ENCODE results near the gene CUL4A. TPM values are rescaled to one million over a fixed set of nuclear protein-coding genes. Genes with fewer than 3 reads are reported as not detected.

The CUL4A gene
- polyA plus RNA-seq, 1 experiment: 75.4 TPM

- ChIA-PET POLR2A (no interaction called here), CTCF (no interaction called here)
- Histone ChIP-seq H3K4me3 (ENCODE audit: low read depth, low read length) (no peak overlapping the region), H3K27ac (ENCODE audit: low read depth, low read length) (no peak overlapping the region), H3K27me3 (ENCODE audit: control insufficient read depth, insufficient read depth, low read length) (no peaks in the 10 kb centered on the region), H3K9me3 (ENCODE audit: control insufficient read depth, insufficient read depth, low read length) (peaks cover 6% of the 10 kb centered on the region)
- no peak for DNase-seq (ENCODE audit: low read depth, low spot score)
- no peak for TF ChIP-seq CTCF (IDR thresholded peaks at IDR 0.05; ENCODE audit: low read depth, low read length)
These were observed 25.8 kb upstream of the CUL4A start for GRCh38 chr13:113183450-113184129.

- no peak overlapping the region for H3K4me3 ChIP-seq (ENCODE audit: low read depth, low read length)
- TF ChIP-seq CTCF (IDR thresholded peaks at IDR 0.05; ENCODE audit: low read depth, low read length): no peak
- no peak overlapping the region for H3K27ac ChIP-seq (ENCODE audit: low read depth, low read length)
- H3K27me3 ChIP-seq (ENCODE audit: control insufficient read depth, insufficient read depth, low read length): no peaks in the 10 kb centered on the region
- ChIA-PET CTCF (interaction anchor here (0.6 kb wide), 1 partner anchor 108 kb away, joined by 3 read pairs; no protein-coding TSS in a partner anchor), POLR2A (no interaction called here)
- H3K9me3 ChIP-seq (ENCODE audit: control insufficient read depth, insufficient read depth, low read length): peaks cover 10% of the 10 kb centered on the region
- DNase-seq (ENCODE audit: low read depth, low spot score): no peak
These were observed 24.6 kb upstream of the CUL4A start for GRCh38 chr13:113184568-113185440.

- no peak overlapping the region for H3K4me3 ChIP-seq (ENCODE audit: low read depth, low read length)
- no peak for TF ChIP-seq CTCF (IDR thresholded peaks at IDR 0.05; ENCODE audit: low read depth, low read length)
- no peak for DNase-seq (ENCODE audit: low read depth, low spot score)
- CTCF ChIA-PET: interaction anchor here (0.8 kb wide), 1 partner anchor 8 kb away, joined by 3 read pairs; no protein-coding TSS in a partner anchor
- H3K27me3 ChIP-seq (ENCODE audit: control insufficient read depth, insufficient read depth, low read length): no peaks in the 10 kb centered on the region
- POLR2A ChIA-PET: interaction anchor here (0.5 to 2.3 kb wide), 3 partner anchors 8 to 479 kb away, joined by 6 to 19 read pairs (median 9); partner anchors contain the start of genes CUL4A and PCID2
- peak overlapping the region; percentile 98 for H3K27ac ChIP-seq (ENCODE audit: low read depth, low read length)
- peaks cover 10% of the 10 kb centered on the region for H3K9me3 ChIP-seq (ENCODE audit: control insufficient read depth, insufficient read depth, low read length)
These were observed 23.1 kb upstream of the CUL4A start for GRCh38 chr13:113186061-113186900.

GRCh38 chr13:113187263-113187669 lies 22.1 kb upstream of the CUL4A start:
- peak overlapping the region; percentile 30 for H3K4me3 ChIP-seq (ENCODE audit: low read depth, low read length)
- no peak for TF ChIP-seq CTCF (IDR thresholded peaks at IDR 0.05; ENCODE audit: low read depth, low read length)
- H3K9me3 ChIP-seq (ENCODE audit: control insufficient read depth, insufficient read depth, low read length): peaks cover 10% of the 10 kb centered on the region
- ChIA-PET CTCF (interaction anchor here (0.8 kb wide), 1 partner anchor 9 kb away, joined by 3 read pairs; no protein-coding TSS in a partner anchor), POLR2A (interaction anchor here (2.3 kb wide), 2 partner anchors 9 to 22 kb away, joined by 9 to 19 read pairs; partner anchors contain the start of genes CUL4A and PCID2)
- H3K27me3 ChIP-seq (ENCODE audit: control insufficient read depth, insufficient read depth, low read length): no peaks in the 10 kb centered on the region
- H3K27ac ChIP-seq (ENCODE audit: low read depth, low read length): peak overlapping the region; percentile 98
- peak; percentile 96 for DNase-seq (ENCODE audit: low read depth, low spot score)

All from AG04450 (cell line).